Measurements from ENCODE around the gene ZPR1.

GRCh38 chr11:116807601-116808261, 19.9 kb upstream of the ZPR1 start:
- TF ChIP-seq CTCF (IDR thresholded peaks at IDR 0.05) (no peak), POLR2A (IDR thresholded peaks at IDR 0.05) (no peak)
